HG02763 (cell line): ENCODE measurements around the gene MCU.

Source experiments
- ATAC-seq: cut with Tn5 transposase; IDR thresholded peaks from one replicate; pipeline ENCODE4 v1.9.1; 2021; ENCODE audit warnings: mild to moderate bottlenecking, moderate library complexity; ENCODE audit not compliant: unreplicated experiment

Gene MCU

GRCh38 chr10:72930276-72930675 lies 238.3 kb downstream of the MCU start:
- no peak for ATAC-seq

DNA sequence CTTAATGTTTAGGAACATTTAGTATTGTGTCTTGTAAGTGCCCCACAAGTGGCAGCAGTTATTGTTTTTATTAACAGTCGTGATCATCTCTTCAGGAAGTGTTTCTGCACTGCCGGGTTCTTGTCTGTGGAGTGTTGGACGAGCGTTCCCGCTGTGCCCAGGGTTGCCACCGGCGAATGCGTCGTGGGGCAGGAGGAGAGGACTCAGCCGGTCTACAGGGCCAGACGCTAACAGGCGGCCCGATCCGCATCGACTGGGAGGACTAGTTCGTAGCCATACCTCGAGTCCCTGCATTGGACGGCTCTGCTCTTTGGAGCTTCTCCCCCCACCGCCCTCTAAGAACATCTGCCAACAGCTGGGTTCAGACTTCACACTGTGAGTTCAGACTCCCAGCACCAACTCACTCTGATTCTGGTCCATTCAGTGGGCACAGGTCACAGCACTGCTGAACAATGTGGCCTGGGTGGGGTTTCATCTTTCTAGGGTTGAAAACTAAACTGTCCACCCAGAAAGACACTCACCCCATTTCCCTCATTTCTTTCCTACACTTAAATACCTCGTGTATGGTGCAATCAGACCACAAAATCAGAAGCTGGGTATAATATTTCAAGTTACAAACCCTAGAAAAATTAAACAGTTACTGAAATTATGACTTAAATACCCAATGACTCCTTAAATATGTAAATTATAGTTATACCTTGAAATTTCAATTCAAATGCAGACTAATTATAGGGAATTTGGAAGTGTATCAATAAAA lies 240.5 kb downstream of the MCU start:
- no peak for ATAC-seq

DNA sequence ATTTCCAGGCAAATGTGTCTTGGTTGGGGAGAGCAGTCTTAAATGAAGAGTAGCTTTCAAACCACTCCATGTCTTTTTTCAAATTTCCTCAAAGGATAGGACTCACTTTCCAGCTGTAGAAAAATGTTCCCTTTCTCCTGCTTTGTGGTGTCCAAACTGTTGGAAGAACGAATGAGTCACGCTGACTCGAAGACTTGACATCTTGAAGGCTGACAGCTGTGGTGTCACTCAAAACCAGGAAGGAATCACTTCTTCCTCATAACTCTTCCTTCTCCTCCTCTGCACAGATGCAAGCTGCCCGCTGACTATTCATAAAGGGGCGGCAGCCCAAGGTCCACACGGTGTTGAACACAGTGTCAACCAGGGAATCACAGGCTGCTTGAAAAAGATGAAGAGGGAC lies 243.4 kb downstream of the MCU start:
- ATAC-seq = no peak
